Stimulated activated CD8-positive, alpha-beta memory T cell treated with anti-CD3 and anti-CD28 coated beads, Interleukin-12 subunit alpha, Interleukin-12 subunit beta, amount 100 ng/mL, for 24 hours (primary cell): ENCODE measurements around the gene NDUFB3.
"Not testable (repeated sequence)": the region's sequence is repeated elsewhere in the genome, so short reads cannot be mapped to it uniquely, and the experiment has no call there.

Source experiments
- DNase-seq: peaks from one replicate; pipeline ENCODE4 v3.0.0-alpha.2; 2020; ENCODE audit errors: extremely low read depth

NDUFB3 gene

GRCh38 chr2:201090574-201090973, 18.8 kb downstream of the NDUFB3 start:
- DNase-seq, result no peak

- DNase-seq, result no peak
These were observed 21.8 kb downstream of the NDUFB3 start for GRCh38 chr2:201093573-201093972.

GRCh38 chr2:201100497-201100896, 28.7 kb downstream of the NDUFB3 start:
- DNase-seq, result no peak

- DNase-seq, result no peak
These were observed 34.0 kb downstream of the NDUFB3 start for GRCh38 chr2:201105759-201106158.

GRCh38 chr2:201107624-201108023, 35.8 kb downstream of the NDUFB3 start:
- DNase-seq, result no peak

GRCh38 chr2:201108341-201108740, 36.5 kb downstream of the NDUFB3 start:
- no peak for DNase-seq

- no peak for DNase-seq
These were observed 37.4 kb downstream of the NDUFB3 start for GRCh38 chr2:201109186-201109585.

GRCh38 chr2:201110615-201111014, 38.8 kb downstream of the NDUFB3 start:
- DNase-seq, result no peak

GRCh38 chr2:201111096-201111495, 39.3 kb downstream of the NDUFB3 start:
- DNase-seq, result no peak

- DNase-seq, result no peak
These were observed 42.5 kb downstream of the NDUFB3 start for GRCh38 chr2:201114350-201114749.

- no peak for DNase-seq
These were observed 43.0 kb downstream of the NDUFB3 start for GRCh38 chr2:201114846-201115245.

GRCh38 chr2:201116115-201116958, 44.5 kb downstream of the NDUFB3 start, which contains the start of gene CFLAR:
Gene CFLAR, plus strand, starts transcription at chr2:201116164. Its CDS starts 13,702 bp downstream, at chr2:201129866.
- DNase-seq, result no peak

GRCh38 chr2:201116959-201117734, 45.3 kb downstream of the NDUFB3 start:
- no peak for DNase-seq

- DNase-seq, result not testable (repeated sequence)
These were observed 45.9 kb downstream of the NDUFB3 start for GRCh38 chr2:201117735-201118094.

GRCh38 chr2:201118121-201118960, 46.5 kb downstream of the NDUFB3 start:
- no peak for DNase-seq

GRCh38 chr2:201118961-201119854, 47.4 kb downstream of the NDUFB3 start:
- no peak for DNase-seq

GRCh38 chr2:201122276-201122675, 50.5 kb downstream of the NDUFB3 start:
- DNase-seq, result no peak

- DNase-seq, result no peak
These were observed 54.7 kb downstream of the NDUFB3 start for GRCh38 chr2:201126308-201127151.

GRCh38 chr2:201127152-201127511, 55.3 kb downstream of the NDUFB3 start:
- DNase-seq, result no peak

GRCh38 chr2:201127570-201127969, 55.8 kb downstream of the NDUFB3 start:
- DNase-seq, result no peak
